COLO668 (cell line): ENCODE measurements around the gene FLRT1.

Experiments
- DNase-seq: peaks from one replicate; lab custom pipeline; 2025; ENCODE audit not compliant: unreplicated experiment; lab: John Stamatoyannopoulos, UW

FLRT1 gene

GRCh38 chr11:64064374-64065140 is 28.8 kb downstream of the FLRT1 start:
- no peak for DNase-seq

- DNase-seq, result no peak
Measured at GRCh38 chr11:64065141-64065465, 29.4 kb downstream of the FLRT1 start.

GRCh38 chr11:64065712-64066111 is 30.0 kb downstream of the FLRT1 start:
- no peak for DNase-seq

- DNase-seq, result no peak
Measured at GRCh38 chr11:64067230-64067993, 31.7 kb downstream of the FLRT1 start.

- no peak for DNase-seq
Measured at GRCh38 chr11:64068705-64069400, 33.1 kb downstream of the FLRT1 start.

- DNase-seq, result no peak
Measured at GRCh38 chr11:64069401-64070313, 33.9 kb downstream of the FLRT1 start.

- no peak for DNase-seq
Measured at GRCh38 chr11:64070314-64070681, 34.6 kb downstream of the FLRT1 start.

- no peak for DNase-seq
Measured at GRCh38 chr11:64071849-64072248, 36.1 kb downstream of the FLRT1 start.

GRCh38 chr11:64072403-64072802 is 36.7 kb downstream of the FLRT1 start:
- DNase-seq, result no peak

GRCh38 chr11:64072871-64073270 is 37.1 kb downstream of the FLRT1 start:
- no peak for DNase-seq

- no peak for DNase-seq
Measured at GRCh38 chr11:64073542-64073941, 37.8 kb downstream of the FLRT1 start.

- DNase-seq, result no peak
Measured at GRCh38 chr11:64074239-64074638, 38.5 kb downstream of the FLRT1 start.

GRCh38 chr11:64076758-64077157 is 41.0 kb downstream of the FLRT1 start:
- DNase-seq, result no peak

GRCh38 chr11:64077607-64078006 is 41.9 kb downstream of the FLRT1 start:
- DNase-seq, result no peak

GRCh38 chr11:64078284-64078683 is 42.6 kb downstream of the FLRT1 start:
- no peak for DNase-seq

GRCh38 chr11:64078905-64079304 is 43.2 kb downstream of the FLRT1 start:
- no peak for DNase-seq

- no peak for DNase-seq
Measured at GRCh38 chr11:64080390-64080789, 44.7 kb downstream of the FLRT1 start.

- DNase-seq, result peak; percentile 94
Measured at GRCh38 chr11:64081745-64082442, 46.2 kb downstream of the FLRT1 start.

GRCh38 chr11:64083398-64084080 is 47.8 kb downstream of the FLRT1 start:
- no peak for DNase-seq
